Rectal smooth muscle tissue (tissue), 1 donor: ENCODE measurements around the gene DMBT1.

Experiments
- H3K27ac ChIP-seq: one replicate; pipeline ENCODE4 v1.7.0; 2013; ENCODE audit warnings: low read depth, low read length, inconsistent platforms
- H3K27me3 ChIP-seq: one replicate; pipeline ENCODE4 v1.7.0; 2013; ENCODE audit warnings: low read length; ENCODE audit not compliant: control insufficient read depth, insufficient read depth
- H3K36me3 ChIP-seq: one replicate; pipeline ENCODE4 v1.7.0; 2013; ENCODE audit warnings: low read length; ENCODE audit not compliant: control insufficient read depth, insufficient read depth
- H3K4me1 ChIP-seq: one replicate; pipeline ENCODE4 v1.7.0; 2013; ENCODE audit warnings: low read length; ENCODE audit not compliant: control insufficient read depth, insufficient read depth
- H3K4me3 ChIP-seq: one replicate; pipeline ENCODE4 v1.7.0; 2013; ENCODE audit warnings: low read length
- H3K9ac ChIP-seq: one replicate; pipeline ENCODE4 v1.7.0; 2013; ENCODE audit warnings: low read length

Gene DMBT1

DNA sequence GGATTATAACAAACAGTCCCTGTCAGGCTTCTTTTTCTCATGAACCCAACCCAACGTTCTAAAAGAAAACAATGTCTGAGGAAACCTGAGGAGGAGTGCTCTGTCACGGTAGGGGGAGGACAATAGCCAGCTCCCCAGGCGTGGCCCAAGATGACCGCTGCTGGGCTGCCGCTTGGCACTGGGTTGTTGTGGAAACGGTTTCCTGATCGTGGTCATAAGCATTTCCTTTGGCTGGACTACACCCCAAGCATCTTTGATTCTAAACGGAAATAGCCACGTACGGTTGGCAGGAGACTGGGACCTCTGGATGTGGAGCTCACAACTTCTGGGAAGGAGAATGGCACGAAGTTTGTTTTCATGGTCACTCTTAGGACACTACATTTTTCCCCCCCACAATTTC lies 30.4 kb upstream of the DMBT1 start:
- H3K9ac ChIP-seq: no peak overlapping the region
- no peaks in the 10 kb centered on the region for H3K4me1 ChIP-seq
- no peak overlapping the region for H3K27ac ChIP-seq
- H3K4me3 ChIP-seq: no peak overlapping the region
- H3K27me3 ChIP-seq: no peaks in the 10 kb centered on the region
- H3K36me3 ChIP-seq: no peaks in the 10 kb centered on the region

- Histone ChIP-seq H3K36me3 (no peaks in the 10 kb centered on the region), H3K9ac (no peak overlapping the region), H3K4me1 (no peaks in the 10 kb centered on the region), H3K27ac (no peak overlapping the region), H3K27me3 (no peaks in the 10 kb centered on the region), H3K4me3 (no peak overlapping the region)
Measured at GRCh38 chr10:122531261-122531660, 29.3 kb upstream of the DMBT1 start.

GRCh38 chr10:122531939-122532338 lies 28.6 kb upstream of the DMBT1 start:
- Histone ChIP-seq H3K36me3 (no peaks in the 10 kb centered on the region), H3K4me3 (no peak overlapping the region), H3K4me1 (no peaks in the 10 kb centered on the region), H3K9ac (no peak overlapping the region), H3K27me3 (no peaks in the 10 kb centered on the region), H3K27ac (no peak overlapping the region)

GRCh38 chr10:122532601-122533296 lies 27.8 kb upstream of the DMBT1 start:
- H3K27ac ChIP-seq: no peak overlapping the region
- no peaks in the 10 kb centered on the region for H3K27me3 ChIP-seq
- no peak overlapping the region for H3K4me3 ChIP-seq
- no peak overlapping the region for H3K9ac ChIP-seq
- H3K36me3 ChIP-seq: no peaks in the 10 kb centered on the region
- H3K4me1 ChIP-seq: no peaks in the 10 kb centered on the region

- H3K36me3 ChIP-seq: no peaks in the 10 kb centered on the region
- no peaks in the 10 kb centered on the region for H3K4me1 ChIP-seq
- H3K9ac ChIP-seq: no peak overlapping the region
- H3K4me3 ChIP-seq: no peak overlapping the region
- H3K27me3 ChIP-seq: no peaks in the 10 kb centered on the region
- H3K27ac ChIP-seq: no peak overlapping the region
Measured at GRCh38 chr10:122537545-122537944, 23.0 kb upstream of the DMBT1 start.

DNA sequence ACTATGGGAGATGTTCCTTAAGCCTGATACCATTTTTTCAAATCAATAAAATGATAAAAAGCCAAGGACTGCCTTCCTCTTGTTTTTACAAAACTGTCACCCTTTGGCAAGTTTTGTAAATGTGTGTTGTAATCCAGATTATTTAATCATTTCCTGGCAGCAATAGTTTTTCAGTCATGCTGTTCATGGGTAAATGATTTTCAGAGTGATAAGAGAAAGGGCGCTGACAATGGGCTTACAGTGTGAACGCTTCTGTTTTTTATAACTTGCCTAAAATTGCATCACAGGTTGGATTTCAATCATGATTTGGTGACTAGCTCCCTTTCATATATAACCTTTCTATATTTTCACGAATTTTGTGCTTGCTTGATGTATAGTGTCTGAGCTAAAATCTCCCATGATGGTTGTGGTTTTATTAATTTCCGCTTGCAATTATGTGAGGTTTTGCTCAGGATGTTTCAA lies 19.0 kb upstream of the DMBT1 start:
- Histone ChIP-seq H3K27me3 (no peaks in the 10 kb centered on the region), H3K4me3 (no peak overlapping the region), H3K36me3 (no peaks in the 10 kb centered on the region), H3K9ac (no peak overlapping the region), H3K27ac (no peak overlapping the region), H3K4me1 (no peaks in the 10 kb centered on the region)

GRCh38 chr10:122543676-122544445 lies 16.7 kb upstream of the DMBT1 start:
- H3K9ac ChIP-seq: no peak overlapping the region
- H3K27me3 ChIP-seq: no peaks in the 10 kb centered on the region
- H3K4me3 ChIP-seq: no peak overlapping the region
- H3K27ac ChIP-seq: no peak overlapping the region
- H3K4me1 ChIP-seq: no peaks in the 10 kb centered on the region
- no peaks in the 10 kb centered on the region for H3K36me3 ChIP-seq

DNA sequence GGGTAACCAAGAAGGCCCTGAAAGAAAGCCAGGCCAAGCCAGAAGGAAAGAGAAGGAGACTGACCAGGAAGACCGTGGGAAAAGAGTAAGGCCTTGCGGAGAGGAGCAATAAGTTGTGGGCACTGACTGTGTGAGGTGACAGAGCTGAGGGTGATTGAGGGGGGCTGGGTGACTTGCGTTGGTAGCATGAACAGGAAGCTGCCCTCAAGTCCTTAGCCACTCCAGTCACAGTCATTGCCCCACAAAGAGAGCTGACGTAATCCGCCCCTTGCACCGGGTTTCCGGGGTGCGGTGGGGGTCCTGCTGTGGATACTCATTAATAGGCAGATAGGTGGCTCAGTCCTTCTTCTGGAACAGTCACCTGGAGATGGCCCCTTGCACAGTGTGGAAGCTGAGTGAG lies 16.1 kb upstream of the DMBT1 start:
- Histone ChIP-seq H3K36me3 (no peaks in the 10 kb centered on the region), H3K9ac (no peak overlapping the region), H3K27me3 (no peaks in the 10 kb centered on the region), H3K27ac (no peak overlapping the region), H3K4me3 (no peak overlapping the region), H3K4me1 (no peaks in the 10 kb centered on the region)

GRCh38 chr10:122546242-122546641 lies 14.3 kb upstream of the DMBT1 start:
- Histone ChIP-seq H3K27ac (no peak overlapping the region), H3K4me3 (no peak overlapping the region), H3K27me3 (no peaks in the 10 kb centered on the region), H3K36me3 (no peaks in the 10 kb centered on the region), H3K9ac (no peak overlapping the region), H3K4me1 (no peaks in the 10 kb centered on the region)

DNA sequence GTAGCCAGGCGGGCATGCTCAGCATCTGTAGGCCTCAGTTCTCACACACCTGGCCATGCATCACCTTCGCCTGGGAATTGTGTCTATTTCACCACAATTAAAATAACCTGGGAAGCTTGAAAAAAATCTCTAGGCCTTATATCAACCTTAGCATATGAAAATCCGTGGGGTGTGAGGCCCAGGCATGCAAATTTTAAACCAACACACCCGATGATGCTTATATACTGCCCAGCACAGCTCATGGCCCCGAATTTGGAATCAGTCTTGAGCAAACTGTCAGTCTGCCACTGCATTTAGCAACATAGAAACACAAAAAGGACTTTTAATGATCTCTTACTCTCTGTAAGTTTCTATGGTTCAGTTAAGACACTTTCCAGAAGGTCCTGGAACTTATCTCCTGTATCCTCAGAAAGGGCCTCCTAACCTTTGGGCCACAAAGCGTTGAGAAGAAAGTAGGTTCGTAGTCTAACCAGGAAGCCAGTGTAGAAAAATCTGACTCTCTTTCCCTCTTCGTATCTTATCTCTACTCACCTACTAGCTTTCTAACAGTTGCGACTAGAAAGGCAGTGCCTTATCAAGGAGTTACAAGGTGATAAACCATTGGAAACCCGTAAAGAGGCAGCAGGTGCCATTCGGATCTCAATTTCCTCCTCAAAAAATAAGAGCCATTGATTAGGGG lies 12.0 kb upstream of the DMBT1 start:
- H3K27ac ChIP-seq: no peak overlapping the region
- no peaks in the 10 kb centered on the region for H3K4me1 ChIP-seq
- H3K27me3 ChIP-seq: no peaks in the 10 kb centered on the region
- no peak overlapping the region for H3K4me3 ChIP-seq
- H3K9ac ChIP-seq: no peak overlapping the region
- H3K36me3 ChIP-seq: no peaks in the 10 kb centered on the region

DNA sequence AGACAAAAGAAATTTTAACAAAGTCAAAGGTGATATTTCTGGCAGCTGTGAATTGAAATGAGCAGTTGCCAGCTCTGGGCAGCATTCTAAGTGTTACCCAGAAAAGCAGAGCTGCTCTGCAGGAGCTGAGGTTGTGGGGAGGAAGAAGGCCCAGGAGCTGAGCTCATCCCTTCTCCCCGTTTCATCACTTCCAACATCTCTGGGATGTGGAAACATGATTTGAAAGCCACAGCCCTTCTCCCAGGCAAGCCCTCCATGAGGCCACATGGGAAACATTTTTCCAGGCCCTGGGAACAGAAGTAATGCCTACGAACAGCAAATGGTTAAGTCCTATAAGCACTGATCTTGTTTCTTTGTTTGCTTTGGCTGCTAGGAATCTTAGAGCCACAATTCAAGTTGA lies 10.9 kb upstream of the DMBT1 start:
- Histone ChIP-seq H3K27ac (no peak overlapping the region), H3K9ac (no peak overlapping the region), H3K4me3 (no peak overlapping the region), H3K36me3 (no peaks in the 10 kb centered on the region), H3K4me1 (no peaks in the 10 kb centered on the region), H3K27me3 (no peaks in the 10 kb centered on the region)

- H3K36me3 ChIP-seq: no peaks in the 10 kb centered on the region
- no peaks in the 10 kb centered on the region for H3K27me3 ChIP-seq
- no peaks in the 10 kb centered on the region for H3K4me1 ChIP-seq
- H3K4me3 ChIP-seq: no peak overlapping the region
- no peak overlapping the region for H3K9ac ChIP-seq
- H3K27ac ChIP-seq: no peak overlapping the region
Measured at GRCh38 chr10:122550427-122550826, 10.1 kb upstream of the DMBT1 start.
